Measurements from ENCODE around the gene POLR2E. TPM values are rescaled to one million over a fixed set of nuclear protein-coding genes. Genes with fewer than 3 reads are reported as not detected.

Gene POLR2E
- total and polyA plus RNA-seq, 2 of the 8 experiments (the other 6 are each of a cell fraction or from before 2014, with no cell fraction given), result 281 to 381 TPM

- TF ChIP-seq PHF8 (conservative IDR thresholded peaks at IDR 0.05; ENCODE audit: low read depth, low read length), result no peak
- TF ChIP-seq CTCF (IDR thresholded peaks at IDR 0.05; ENCODE audit: control extremely low read depth in 1 of 3, insufficient read depth in 1 of 3, low read depth in 1 of 3, low read length in 3 of 3), result peak; percentile 83 to 96 (median 83)
- no peak for TF ChIP-seq KDM5A (IDR thresholded peaks at IDR 0.05; ENCODE audit: low read length)
- TF ChIP-seq CREB1 (IDR thresholded peaks at IDR 0.05), result peak; percentile 25; the same call in 1 of the 2 replicates
- TF ChIP-seq CBX8 (IDR thresholded peaks at IDR 0.05; ENCODE audit: borderline replicate concordance, low read depth, low read length), result no peak
- TF ChIP-seq SP1 (IDR thresholded peaks at IDR 0.05; ENCODE audit: low read depth, low read length), result peak; percentile 71; the same call in 1 of the 2 replicates
- TF ChIP-seq EZH2 (IDR thresholded peaks at IDR 0.05; ENCODE audit: low read depth, low read length, severe bottlenecking), result no peak
- no peak for TF ChIP-seq CHD1 (IDR thresholded peaks at IDR 0.05; ENCODE audit: low read depth, low read length)
- TF ChIP-seq POU5F1 (IDR thresholded peaks at IDR 0.05; ENCODE audit: low read depth, low read length), result no peak
- no peak for TF ChIP-seq HDAC6 (IDR thresholded peaks at IDR 0.05; ENCODE audit: low read depth, low read length)
- TF ChIP-seq RFX5 (IDR thresholded peaks at IDR 0.05; ENCODE audit: borderline replicate concordance, low read depth, low read length), result no peak
- TF ChIP-seq EP300 (IDR thresholded peaks at IDR 0.05; ENCODE audit: borderline replicate concordance in 1 of 2, low read depth in 2 of 2, low read length in 2 of 2), result no peak
- no peak for TF ChIP-seq YY1 (IDR thresholded peaks at IDR 0.05; ENCODE audit: low read depth, low read length)
- no peak for TF ChIP-seq TBP (IDR thresholded peaks at IDR 0.05; ENCODE audit: low read depth, low read length)
- TF ChIP-seq HDAC2 (IDR thresholded peaks at IDR 0.05; ENCODE audit: borderline replicate concordance in 1 of 2, low read depth in 2 of 2, low read length in 2 of 2), result 0 out of 4 replicates have a peak, but pooled peaks of 1 of the 2 experiments have one; percentile 60
- TF ChIP-seq TAF1 (IDR thresholded peaks at IDR 0.05; ENCODE audit: low read depth, low read length), result no peak
- TF ChIP-seq TCF12 (IDR thresholded peaks at IDR 0.05; ENCODE audit: low read depth, low read length), result no peak
- peak in 1 of 2 experiments; percentile 64; a peak in 1 of 4 replicates for TF ChIP-seq SIN3A (conservative IDR thresholded peaks at IDR 0.05 in 1 of 2, IDR thresholded peaks at IDR 0.05 in 1 of 2; ENCODE audit: low read depth in 1 of 2, low read length in 2 of 2)
- no peak for TF ChIP-seq BCL11A (IDR thresholded peaks at IDR 0.05; ENCODE audit: low read depth in 2 of 2, low read length in 2 of 2)
- no peak for TF ChIP-seq E2F6 (IDR thresholded peaks at IDR 0.05)
Observed at GRCh38 chr19:1113030-1113985, 18.1 kb upstream of the POLR2E start (continued).
